HG02642 (cell line): ENCODE measurements around the gene ATG101.

Source experiments
- ATAC-seq: cut with Tn5 transposase; IDR thresholded peaks from one replicate; pipeline ENCODE4 v1.9.1; 2021; ENCODE audit warnings: mild to moderate bottlenecking; ENCODE audit not compliant: unreplicated experiment, poor library complexity

Gene ATG101

DNA sequence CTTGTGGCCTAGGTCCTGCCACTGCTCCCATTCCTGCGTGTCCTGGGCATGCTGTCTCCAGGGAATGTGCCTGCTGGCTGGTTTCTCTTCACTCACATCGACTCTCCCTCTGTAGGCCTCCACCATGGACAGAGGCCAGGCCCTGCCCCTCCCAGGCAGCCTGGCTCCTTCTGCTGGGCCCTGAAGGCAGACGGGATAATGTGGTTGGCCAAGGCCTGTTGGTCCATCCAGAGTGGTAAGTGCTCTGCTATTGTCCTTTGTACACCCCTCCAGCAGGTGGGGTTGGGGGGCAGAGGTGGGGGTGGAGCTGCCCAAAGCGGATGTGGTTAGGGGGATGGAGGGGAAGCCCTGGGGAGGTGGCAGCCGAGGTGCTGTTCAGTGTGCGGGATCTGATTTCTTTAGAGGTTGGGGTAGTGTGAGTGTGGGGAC is 28.1 kb upstream of the ATG101 start:
- no peak for ATAC-seq

DNA sequence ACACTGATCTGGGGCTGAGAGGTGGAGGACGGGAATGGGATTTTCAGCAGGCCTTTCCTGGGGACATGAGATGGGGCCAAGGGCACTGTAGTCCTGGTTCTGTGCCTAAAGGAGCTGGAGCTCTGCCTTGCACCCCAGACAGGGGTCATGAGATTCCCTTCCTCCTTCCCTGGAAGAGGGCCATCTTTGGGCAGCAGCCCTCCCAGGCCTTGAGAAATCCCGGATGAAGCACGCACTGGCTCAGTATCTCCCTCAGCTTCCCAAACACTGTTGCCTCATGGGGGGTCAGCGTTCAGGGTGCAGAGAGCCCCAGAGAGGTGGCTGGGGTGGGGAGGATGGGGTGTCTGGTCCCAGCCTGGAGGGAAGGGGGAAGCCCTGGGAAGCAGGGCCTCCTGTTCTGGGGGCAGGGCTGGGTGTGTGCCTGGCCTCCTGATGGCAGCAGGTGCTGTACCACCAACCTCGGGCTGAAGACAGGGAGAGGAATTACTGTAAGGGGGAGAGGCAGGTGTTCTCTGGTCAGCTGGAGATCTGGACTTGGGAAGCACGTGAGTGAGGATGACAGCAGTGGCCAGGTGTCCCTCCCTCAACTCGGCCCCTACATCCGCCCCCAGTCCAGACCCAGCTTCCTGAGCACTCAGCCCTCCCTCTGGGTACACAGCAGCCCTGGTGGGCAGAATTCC is 26.9 kb upstream of the ATG101 start:
- no peak for ATAC-seq

DNA sequence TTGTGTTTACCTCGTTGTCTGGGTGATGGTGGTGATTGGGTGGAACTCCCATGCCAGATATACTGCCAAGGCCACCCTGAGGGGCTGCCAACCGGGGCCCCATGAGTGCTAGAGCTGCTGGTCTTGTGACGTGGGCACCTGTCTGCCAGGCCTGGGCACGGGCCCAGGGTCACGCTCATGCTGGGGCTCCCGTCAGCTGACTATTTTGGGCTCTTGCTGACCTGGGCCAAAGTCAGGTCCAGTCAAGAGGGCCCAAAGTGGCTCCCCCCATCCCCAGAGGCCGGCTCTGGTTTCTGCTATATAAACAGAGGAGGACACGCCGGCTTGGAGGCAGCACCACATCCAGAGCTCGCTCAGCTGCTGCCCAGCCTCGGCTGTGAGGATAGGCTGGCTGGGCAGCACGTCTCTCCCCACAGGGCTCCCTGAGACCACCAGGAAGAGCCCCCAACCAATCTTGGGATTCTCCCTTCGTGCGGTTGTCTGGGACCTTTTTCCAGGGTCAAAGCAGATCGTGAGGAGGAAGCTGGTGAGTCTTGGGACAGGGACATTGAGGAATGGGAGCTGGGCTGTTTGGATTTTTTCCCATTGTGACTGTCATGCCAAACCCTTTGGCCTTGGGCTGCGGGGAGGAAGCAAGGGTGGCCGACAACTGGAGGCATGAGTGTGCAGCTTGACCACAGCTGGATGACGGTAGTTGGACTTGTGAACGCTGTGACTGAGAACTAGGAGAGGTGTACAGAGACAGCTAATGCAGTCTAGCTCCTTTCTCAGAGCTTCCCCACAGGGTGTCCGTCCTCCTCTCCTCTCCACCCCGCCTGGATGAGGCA is 26.2 kb upstream of the ATG101 start:
- no peak for ATAC-seq

DNA sequence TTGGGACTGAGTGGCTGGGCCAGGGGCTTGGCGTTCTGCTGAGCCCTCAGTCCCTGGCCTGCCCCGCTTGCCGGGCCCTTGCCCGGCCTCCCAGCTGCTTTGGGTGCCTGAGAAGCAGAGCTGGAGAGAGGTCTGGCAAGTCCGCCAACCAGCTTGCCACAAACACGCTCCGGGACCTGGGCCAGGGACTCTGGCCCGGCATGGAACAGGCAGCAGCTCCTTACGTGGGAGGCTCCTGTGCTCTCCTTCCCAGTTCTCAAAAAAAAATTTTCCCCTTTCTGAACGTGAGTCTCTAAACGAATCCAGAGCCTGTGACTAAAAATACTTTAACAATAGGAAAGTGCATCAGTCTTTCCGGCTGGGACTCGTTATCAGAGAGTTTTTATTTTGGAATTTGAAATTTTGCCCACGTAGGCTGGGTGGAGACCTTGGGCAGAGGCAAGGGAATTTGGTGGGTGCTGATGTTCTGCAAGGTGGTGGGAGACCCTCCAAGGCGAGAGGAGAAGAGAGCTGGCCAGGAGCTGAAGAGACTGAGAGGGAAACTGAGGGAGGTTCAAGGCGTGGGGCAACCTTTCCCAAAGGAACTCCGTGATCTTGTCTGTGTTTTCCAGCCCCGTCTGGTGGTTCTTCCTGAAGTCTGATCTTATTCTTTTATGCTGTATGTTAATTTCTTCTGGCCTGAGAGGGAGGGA is 25.3 kb upstream of the ATG101 start:
- no peak for ATAC-seq

DNA sequence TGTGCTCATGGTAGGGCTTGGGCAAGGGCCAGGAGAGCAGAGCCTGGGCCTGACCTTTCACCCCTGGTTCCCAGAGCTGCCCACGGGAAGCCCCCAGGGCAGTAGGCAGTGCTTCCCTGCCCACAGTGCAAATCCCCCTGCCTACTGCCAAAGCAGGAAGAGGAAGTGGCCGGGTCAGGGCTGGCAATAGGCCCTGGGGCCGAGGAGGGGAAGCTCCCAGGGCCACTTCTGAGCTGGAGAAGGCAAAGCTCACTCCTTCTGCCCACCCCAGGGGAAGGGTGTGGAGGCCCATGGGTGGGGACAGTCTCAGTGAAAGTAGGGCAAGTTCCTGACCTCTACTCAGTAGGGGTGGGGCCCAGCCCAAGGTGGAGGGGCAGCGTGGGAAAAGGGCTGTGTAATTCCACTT is 24.0 kb upstream of the ATG101 start:
- no peak for ATAC-seq

DNA sequence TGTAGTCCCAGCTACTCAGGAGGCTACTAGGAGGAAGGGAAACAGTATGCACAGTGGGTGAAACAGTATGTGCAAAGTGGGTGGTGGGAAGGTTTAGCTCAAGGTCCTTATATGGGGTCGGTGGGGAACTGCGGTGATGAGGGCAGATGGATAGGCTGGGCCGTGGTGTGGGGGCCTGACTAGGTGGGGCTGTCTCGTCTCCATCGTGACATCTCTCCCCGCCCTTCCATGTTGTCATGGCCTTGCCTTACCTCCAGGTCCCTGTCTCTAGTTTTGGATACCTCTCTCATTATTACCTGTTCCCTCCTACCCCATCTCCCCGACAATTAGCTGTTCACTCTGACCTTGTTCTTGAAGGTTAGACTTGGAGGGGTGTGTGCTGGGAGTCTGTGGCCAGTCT is 22.9 kb upstream of the ATG101 start:
- no peak for ATAC-seq

DNA sequence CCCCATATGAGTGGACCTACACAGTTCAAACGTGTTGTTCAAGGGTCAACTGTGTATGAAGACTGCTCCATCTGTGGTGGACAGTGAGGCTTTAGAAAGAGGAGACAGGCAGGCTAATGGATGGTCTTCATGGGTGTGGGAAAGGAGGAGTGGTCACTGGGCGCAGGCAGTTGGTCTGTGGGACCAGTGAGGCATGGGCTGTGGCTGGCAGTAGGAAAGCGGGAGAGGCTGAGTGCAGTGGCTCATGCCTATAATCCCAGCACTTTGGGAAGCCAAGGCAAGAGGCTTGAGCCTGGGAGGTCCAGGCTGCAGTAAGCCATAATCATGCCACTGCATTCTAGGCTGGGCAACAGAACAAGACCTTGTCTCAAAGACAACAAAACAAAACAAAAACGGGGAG is 20.5 kb upstream of the ATG101 start:
- ATAC-seq: no peak

DNA sequence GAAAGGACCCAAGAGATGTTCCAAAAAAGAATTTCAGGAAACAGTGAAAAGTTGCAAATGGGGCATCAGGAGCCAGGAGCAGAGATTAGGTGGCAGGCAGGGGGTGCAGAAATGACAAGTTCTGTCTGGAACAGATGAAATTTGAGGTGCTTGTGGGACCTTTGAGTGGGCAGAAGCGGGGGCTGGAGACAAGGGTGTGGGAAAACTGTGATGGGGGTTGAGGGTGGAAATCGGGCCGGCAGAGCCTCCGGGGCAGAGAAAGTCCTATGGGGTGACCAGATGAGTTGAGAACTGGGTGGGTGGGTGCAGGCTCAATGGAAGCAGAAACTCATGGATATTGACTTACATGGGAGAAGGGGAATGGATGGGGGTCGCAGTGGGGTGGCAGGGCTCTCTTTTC is 20.1 kb upstream of the ATG101 start:
- ATAC-seq: no peak

DNA sequence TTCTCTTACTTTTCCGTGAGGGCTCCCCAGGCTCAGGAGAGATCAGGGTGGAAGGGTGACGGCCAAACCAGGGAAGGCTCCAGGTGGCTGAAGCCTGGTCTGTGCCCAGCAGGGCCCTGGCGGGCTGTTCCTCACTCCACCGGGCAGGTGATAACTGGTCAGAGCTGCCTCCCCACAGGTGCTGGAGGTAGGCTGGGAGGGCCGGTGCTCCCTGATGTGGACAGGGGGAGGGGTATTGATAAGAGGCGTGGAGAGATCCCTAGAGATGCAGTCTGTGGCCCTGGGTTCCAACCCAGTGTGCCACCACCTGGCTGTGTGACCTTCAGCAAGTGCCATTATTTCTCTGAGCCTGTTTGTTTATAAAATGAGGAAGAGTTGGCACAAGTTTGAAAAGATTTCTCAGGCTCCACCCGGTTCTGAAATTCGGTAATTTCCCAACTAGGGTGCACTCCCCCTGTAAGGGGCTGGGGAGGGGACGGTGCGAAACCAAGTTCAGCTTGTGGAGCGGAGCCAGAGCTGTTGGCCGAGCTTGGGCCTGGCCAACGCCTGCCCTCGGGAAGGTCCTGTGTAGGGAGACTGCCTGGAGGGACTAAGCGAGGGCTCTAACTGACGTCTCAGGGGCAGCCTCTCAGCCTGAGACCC is 19.5 kb upstream of the ATG101 start:
- no peak for ATAC-seq

DNA sequence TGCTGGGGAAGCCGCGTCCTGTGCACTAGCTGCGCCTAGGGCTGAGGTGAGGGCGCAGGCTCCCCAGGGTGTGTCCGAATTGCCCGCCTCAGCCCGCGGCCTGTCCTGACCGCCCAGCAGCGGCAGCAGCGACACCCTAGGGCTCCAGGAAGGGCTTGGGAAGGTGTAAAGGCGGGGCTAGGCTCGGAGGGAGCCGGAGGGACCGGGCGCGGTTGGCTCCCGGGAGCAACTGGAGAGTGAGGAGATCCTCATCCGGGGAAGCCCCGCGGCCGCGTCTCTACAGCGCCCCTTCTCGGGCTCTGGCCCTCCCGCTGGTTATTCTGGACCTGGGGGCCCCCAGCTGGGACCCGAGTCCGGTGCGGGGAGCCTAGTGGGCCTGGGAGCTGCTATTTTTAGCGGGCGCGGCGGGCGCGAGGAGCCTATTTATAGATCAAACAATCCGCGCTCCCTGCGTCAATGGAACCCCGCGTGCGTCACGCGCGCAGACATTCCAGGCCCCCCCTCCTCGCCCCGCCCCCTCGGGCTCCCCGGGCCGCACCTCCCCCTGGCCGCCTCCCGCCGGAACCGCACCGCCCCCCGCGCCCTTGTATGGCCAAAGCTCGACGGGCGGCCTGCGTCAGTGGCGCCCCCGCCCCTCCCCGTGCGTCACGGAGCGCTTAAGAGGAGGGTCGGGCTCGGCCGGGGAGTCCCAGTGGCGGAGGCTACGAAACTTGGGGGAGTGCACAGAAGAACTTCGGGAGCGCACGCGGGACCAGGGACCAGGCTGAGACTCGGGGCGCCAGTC is 18.8 kb upstream of the ATG101 start, which contains the start of gene NR4A1:
Gene NR4A1, plus strand, starts transcription at position 685 of the 784 bp plus-strand sequence. CDS start 2,887 bp downstream, outside the sequence.
- ATAC-seq: peak; percentile 84

DNA sequence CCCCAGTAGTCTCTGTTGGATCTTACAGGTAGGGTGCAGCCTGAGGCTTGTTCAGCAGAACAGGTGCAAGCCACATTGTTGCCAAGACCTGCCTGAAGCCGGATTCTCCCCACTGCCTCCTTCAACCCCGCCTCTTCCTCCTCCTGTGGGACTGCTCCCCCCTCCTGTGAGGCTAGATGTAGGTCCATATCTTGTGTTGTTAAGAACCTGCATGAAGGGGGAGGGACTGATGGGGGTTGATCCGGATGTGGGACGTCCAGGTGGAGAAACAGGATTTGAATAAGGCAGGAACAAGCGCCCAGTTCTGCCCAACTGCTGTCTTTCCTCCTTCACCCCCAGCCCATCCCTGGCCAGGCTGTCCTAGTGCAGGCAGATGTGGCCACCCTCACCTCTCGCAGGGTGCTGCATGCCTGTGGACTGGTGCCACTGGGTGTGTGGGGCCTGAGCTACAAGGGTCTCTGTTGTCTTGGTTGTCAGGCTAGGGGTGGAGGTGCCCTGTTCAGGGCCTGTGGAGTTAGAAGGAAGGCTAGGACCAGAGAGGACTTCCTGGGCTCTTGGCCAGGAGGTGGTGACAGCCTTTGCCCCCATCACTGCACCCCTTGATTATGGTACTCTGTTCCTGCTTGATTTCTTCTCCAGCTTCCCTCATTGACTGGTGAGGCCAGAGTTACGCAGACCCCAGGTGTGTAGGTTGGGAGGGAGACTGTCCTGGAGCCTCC is 17.2 kb upstream of the ATG101 start:
- ATAC-seq: no peak

DNA sequence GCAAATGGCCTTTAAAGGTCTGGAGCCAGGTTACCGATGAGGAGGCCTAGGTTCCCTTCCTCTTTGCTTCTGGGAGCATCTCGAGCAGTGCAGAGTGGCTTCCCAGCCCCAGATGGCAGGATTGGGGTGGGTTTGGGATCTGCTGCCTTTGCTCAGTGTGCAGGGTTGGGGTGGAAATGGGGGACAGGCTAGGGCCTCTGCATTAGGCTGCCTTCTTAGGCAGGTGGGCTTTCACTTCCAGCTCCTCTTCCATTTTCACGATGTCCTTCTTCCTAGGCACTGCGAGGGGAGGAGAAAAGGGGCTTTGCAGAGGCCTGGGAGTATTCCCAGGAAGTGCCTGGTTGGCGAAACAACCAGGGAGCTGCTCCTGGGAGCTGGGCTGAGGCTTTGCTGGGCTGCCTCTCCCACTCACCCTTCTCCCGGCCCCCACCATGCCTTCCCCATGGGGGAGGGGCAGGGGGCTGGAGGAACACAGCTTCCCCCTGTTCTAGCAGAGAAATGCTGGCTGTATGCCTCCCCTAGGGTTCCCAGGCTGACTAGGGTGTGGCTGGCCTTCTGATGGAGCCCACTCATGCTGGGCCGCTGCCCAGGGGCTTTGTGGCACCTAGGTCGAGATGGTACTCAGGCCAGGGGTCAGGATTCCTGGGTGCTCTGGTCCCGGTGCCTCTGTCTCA is 16.1 kb upstream of the ATG101 start:
- ATAC-seq: no peak

DNA sequence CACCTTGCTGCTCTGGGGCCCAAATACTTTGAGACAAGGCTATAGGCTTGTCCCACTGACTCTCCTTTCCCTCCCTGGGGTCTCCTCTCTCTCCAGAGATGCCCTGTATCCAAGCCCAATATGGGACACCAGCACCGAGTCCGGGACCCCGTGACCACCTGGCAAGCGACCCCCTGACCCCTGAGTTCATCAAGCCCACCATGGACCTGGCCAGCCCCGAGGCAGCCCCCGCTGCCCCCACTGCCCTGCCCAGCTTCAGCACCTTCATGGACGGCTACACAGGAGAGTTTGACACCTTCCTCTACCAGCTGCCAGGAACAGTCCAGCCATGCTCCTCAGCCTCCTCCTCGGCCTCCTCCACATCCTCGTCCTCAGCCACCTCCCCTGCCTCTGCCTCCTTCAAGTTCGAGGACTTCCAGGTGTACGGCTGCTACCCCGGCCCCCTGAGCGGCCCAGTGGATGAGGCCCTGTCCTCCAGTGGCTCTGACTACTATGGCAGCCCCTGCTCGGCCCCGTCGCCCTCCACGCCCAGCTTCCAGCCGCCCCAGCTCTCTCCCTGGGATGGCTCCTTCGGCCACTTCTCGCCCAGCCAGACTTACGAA is 15.4 kb upstream of the ATG101 start:
- ATAC-seq: no peak

DNA sequence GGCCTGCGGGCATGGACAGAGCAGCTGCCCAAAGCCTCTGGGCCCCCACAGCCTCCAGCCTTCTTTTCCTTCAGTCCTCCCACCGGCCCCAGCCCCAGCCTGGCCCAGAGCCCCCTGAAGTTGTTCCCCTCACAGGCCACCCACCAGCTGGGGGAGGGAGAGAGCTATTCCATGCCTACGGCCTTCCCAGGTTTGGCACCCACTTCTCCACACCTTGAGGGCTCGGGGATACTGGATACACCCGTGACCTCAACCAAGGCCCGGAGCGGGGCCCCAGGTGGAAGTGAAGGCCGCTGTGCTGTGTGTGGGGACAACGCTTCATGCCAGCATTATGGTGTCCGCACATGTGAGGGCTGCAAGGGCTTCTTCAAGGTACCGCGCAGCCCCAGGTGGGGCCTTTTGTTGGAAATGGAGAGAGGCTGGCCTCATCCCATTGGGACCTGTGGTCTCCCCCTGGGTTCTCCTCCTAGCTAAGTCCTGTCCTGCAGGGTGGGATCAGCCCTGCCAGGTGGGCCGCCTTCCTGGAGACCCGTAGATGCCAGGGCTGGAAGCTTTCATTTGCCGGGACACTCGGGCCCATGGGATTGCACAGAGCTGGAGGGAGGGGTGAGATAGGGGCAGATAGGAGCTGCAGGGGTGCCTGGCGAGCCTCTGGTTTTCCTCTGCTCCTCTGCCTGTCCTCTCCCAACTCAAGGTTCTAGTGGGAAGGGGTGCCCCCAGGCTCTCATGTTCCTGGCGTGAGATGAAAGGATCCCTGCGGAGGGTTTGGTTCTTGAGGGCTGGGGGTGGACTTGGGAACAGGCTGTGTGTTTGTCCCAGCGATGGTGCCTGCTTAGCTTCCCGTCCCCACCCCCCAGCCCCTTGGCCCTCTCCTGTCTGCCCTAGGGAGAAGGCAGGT is 14.7 kb upstream of the ATG101 start:
- no peak for ATAC-seq

DNA sequence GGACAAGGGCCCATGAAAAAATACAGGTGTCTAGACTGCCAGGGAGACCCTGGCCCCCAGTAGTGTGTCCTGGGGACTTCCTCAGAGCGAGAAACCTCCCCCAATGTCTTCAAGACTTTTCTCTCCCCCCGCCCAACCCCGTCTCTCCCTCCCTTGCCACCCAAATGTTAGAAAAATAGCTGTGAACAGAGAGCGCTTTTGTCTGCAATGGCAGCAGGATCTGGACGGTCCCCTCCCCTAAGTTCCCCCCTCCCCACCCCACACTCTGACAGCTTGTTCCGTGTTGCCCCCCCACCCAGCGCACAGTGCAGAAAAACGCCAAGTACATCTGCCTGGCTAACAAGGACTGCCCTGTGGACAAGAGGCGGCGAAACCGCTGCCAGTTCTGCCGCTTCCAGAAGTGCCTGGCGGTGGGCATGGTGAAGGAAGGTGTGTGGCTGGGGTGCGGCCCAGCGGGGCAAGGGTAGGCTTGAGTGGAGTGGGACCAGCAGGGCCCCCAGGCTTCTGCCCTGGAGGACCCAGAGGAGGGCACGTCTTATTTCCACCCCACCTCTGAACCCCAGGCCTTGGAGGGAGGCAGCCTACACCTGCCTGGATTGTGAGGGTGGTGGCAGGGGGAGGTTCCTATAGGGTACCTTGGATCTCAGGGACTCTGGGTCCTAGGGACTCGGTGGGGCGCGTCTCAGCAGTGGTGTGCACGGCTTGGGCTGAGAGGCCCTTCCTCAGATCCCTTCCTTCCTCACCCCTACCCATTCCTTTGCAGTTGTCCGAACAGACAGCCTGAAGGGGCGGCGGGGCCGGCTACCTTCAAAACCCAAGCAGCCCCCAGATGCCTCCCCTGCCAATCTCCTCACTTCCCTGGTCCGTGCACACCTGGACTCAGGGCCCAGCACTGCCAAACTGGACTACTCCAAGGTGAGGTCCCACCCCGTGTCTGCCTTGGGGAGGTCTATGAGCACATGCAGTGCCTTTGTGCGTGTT is 13.8 kb upstream of the ATG101 start:
- ATAC-seq: no peak
